Upper lobe of right lung (tissue), 1 donor: ENCODE data around the gene GNAI3. TPM values are rescaled to one million over a fixed set of nuclear protein-coding genes. Genes with fewer than 3 reads are reported as not detected.

Source experiments
- ATAC-seq: fragments of 200-7000 bp; cut with Tn5 transposase; one replicate; pipeline ENCODE4 v1.9.1; 2020; ENCODE audit warnings: mild to moderate bottlenecking, moderate library complexity
- DNase-seq: peaks from one replicate; pipeline ENCODE4 v3.0.0-alpha.2; 2020
- H3K27ac ChIP-seq: fragments of 200-600 bp; one replicate; pipeline ENCODE4 v1.8.0; 2022
- H3K27me3 ChIP-seq: fragments of 200-600 bp; one replicate; pipeline ENCODE4 v1.8.0; 2022; ENCODE audit warnings: mild to moderate bottlenecking
- H3K36me3 ChIP-seq: fragments of 200-600 bp; one replicate; pipeline ENCODE4 v1.8.0; 2022
- H3K4me1 ChIP-seq: fragments of 200-600 bp; one replicate; pipeline ENCODE4 v1.8.0; 2022
- H3K4me3 ChIP-seq: fragments of 200-600 bp; one replicate; pipeline ENCODE4 v1.8.0; 2022; ENCODE audit warnings: mild to moderate bottlenecking
- H3K9me3 ChIP-seq: fragments of 200-600 bp; one replicate; pipeline ENCODE4 v1.8.0; 2022
- intact Hi-C: fragments of 100-400 bp; cut with DNase I; formaldehyde crosslinking; loops from one replicate; pipeline ENCODE4 v1.11.0; 2022
- total RNA-seq: library from RNA; stranded (reverse); fragmentation: NEBNext Ultra II Directional; extraction: Animal tissue kit (Norgen Biotek cat#: 25700); gene quantifications from one replicate; pipeline ENCODE4 v1.2.1, GENCODE V29; 2021
- TF ChIP-seq, protein P1 (sequence below): fragments of 200-600 bp; IDR thresholded peaks from one replicate; pipeline ENCODE4 v1.8.0; 2022; ENCODE audit warnings: antibody characterized with exemption
- donor health status: DM: no; HTN: yes; CAD: no; lungs with severe emphysema.

Gene GNAI3
- total RNA-seq, 1 donor from 2014 or later, result 6.9 TPM

- H3K27me3 ChIP-seq, result no peaks in the 10 kb centered on the region
- H3K27ac ChIP-seq, result no peak overlapping the region
- no peaks in the 10 kb centered on the region for H3K36me3 ChIP-seq
- H3K4me3 ChIP-seq, result no peak overlapping the region
- intact Hi-C loops, result loop anchor here (5.0 kb wide), 1 partner anchor 40 kb away; the partner anchor contains the start of gene CYB561D1
- peak; percentile 92 for ATAC-seq
- H3K9me3 ChIP-seq, result no peaks in the 10 kb centered on the region
- peak; percentile 86 for DNase-seq
- TF ChIP-seq, protein P1, sequence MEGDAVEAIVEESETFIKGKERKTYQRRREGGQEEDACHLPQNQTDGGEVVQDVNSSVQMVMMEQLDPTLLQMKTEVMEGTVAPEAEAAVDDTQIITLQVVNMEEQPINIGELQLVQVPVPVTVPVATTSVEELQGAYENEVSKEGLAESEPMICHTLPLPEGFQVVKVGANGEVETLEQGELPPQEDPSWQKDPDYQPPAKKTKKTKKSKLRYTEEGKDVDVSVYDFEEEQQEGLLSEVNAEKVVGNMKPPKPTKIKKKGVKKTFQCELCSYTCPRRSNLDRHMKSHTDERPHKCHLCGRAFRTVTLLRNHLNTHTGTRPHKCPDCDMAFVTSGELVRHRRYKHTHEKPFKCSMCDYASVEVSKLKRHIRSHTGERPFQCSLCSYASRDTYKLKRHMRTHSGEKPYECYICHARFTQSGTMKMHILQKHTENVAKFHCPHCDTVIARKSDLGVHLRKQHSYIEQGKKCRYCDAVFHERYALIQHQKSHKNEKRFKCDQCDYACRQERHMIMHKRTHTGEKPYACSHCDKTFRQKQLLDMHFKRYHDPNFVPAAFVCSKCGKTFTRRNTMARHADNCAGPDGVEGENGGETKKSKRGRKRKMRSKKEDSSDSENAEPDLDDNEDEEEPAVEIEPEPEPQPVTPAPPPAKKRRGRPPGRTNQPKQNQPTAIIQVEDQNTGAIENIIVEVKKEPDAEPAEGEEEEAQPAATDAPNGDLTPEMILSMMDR, result peak; percentile 96
- H3K4me1 ChIP-seq, result peaks cover 10% of the 10 kb centered on the region
Observed at GRCh38 chr1:109532365-109533136, 15.9 kb upstream of the GNAI3 start.

DNA sequence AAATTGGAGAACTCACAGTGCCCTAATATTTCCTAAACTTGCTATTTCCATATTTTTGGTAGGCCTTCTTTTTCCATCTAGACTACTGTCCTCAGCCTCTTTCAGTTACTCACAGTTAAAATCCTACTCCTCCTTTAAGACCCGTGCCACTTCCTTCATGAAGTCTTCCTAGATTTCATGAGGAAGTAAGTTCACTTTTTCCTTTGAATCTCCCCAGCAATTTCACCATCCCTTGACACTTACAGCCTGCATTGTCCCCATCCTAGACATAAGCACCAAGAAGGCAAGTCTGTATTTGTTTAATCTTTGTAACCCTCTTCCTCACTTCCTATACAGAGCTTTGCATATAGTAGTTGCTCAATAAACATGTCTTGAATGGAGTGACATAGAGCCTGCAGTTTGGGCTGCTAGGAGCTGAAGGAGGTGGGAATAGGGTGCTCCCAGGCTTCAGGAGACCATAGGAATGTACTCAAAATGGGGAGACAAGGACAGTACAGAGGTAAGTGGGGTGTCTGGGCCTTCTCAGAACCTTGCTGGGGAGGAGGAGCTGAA, 14.0 kb upstream of the GNAI3 start:
- intact Hi-C loops, result loop anchor here (5.0 kb wide), 1 partner anchor 42 kb away; the partner anchor contains the start of gene CYB561D1
- DNase-seq, result no peak
- TF ChIP-seq, protein P1, result no peak
- Histone ChIP-seq H3K27me3 (no peaks in the 10 kb centered on the region), H3K4me3 (no peak overlapping the region), H3K27ac (no peak overlapping the region), H3K36me3 (no peaks in the 10 kb centered on the region), H3K9me3 (no peaks in the 10 kb centered on the region), H3K4me1 (peaks cover 10% of the 10 kb centered on the region)
- ATAC-seq, result no peak

- no peak for DNase-seq
- intact Hi-C loops, result no loop called here
- peaks cover 10% of the 10 kb centered on the region for H3K4me1 ChIP-seq
- no peak for ATAC-seq
- no peak overlapping the region for H3K4me3 ChIP-seq
- H3K9me3 ChIP-seq, result no peaks in the 10 kb centered on the region
- H3K36me3 ChIP-seq, result no peaks in the 10 kb centered on the region
- no peaks in the 10 kb centered on the region for H3K27me3 ChIP-seq
- H3K27ac ChIP-seq, result no peak overlapping the region
- TF ChIP-seq, protein P1, result no peak
Observed at GRCh38 chr1:109535481-109535880, 12.9 kb upstream of the GNAI3 start.

DNA sequence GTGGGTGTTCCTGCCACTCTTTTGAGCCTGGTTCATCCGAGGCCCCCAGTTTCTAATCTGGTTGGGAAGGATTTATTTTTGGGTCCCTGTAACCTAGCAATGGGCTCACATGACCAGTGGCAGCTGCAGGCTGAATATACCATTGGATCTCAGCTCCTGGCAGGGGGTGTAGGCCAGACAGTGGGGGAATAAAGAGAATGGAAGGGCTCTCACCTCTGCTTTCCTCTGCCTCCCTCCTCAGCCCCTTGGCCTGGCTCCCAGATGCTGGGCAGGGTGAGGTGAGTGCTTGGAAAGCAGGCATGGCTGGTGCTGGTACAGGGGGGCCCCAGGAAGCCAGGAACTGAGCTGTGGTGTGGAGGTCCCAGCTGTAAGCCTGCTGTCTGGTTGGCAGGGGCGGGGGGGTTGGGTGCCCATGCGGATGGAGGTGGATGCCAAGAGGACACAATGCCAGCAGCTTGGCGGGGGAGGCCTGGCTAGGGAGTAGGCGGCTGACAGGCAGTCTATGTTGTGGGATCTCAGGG, 12.4 kb upstream of the GNAI3 start:
- H3K4me1 ChIP-seq, result peaks cover 10% of the 10 kb centered on the region
- ATAC-seq (no peak), DNase-seq (no peak)
- no peak overlapping the region for H3K4me3 ChIP-seq
- no peaks in the 10 kb centered on the region for H3K27me3 ChIP-seq
- no peak overlapping the region for H3K27ac ChIP-seq
- TF ChIP-seq, protein P1, result no peak
- no peaks in the 10 kb centered on the region for H3K9me3 ChIP-seq
- no peaks in the 10 kb centered on the region for H3K36me3 ChIP-seq
- intact Hi-C loops, result no loop called here

DNA sequence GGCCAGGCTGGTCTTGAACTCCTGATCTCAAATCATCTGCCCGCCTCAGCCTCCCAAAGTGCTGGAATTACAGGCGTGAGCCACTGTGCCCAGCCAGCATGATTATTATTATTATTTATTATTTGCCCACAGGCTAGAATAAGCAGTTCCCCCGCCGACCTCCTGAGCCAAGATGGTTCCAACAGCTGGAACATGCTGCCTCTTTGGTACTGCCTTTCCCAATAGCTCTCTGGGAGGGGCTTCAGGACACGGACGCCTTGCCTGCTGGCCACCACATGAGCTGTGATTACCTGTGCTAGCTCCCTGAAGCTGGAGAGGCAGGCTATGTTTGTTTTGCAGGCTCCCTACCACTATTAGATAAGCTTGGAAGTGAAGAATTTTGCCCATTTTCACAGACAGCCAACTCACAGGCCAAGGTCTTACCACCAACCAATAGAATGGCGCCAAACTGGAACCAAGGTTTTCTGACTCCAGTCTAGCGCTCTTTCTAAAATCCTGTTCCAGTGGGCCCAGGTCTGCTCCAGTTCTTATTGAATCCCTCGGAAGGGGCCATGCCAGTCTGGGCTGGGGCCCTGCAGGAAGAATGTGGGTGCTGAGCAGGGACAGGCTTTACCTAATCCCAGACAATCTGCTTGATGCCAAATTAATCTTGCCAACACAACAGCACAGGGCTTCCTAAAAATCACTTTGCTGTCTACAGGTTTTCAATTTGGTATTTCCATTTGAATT, 10.8 kb upstream of the GNAI3 start:
- intact Hi-C loops, result no loop called here
- Histone ChIP-seq H3K4me1 (peaks cover 4% of the 10 kb centered on the region), H3K27ac (no peak overlapping the region), H3K9me3 (no peaks in the 10 kb centered on the region), H3K4me3 (no peak overlapping the region), H3K27me3 (no peaks in the 10 kb centered on the region), H3K36me3 (no peaks in the 10 kb centered on the region)
- TF ChIP-seq, protein P1, result no peak
- ATAC-seq, result no peak
- no peak for DNase-seq
